ENCODE data around the gene NT5C3A. TPM values are rescaled to one million over a fixed set of nuclear protein-coding genes. Genes with fewer than 3 reads are reported as not detected.
"Not testable (repeated sequence)": the region's sequence is repeated elsewhere in the genome, so short reads cannot be mapped to it uniquely, and the experiment has no call there.

Gene NT5C3A
- total and polyA plus RNA-seq, 4 donors = 19.0 to 48.1 (median 23.7) TPM

- not testable (repeated sequence) for DNase-seq; H3K27me3 ChIP-seq (ENCODE audit: control insufficient read depth in 3 of 3, insufficient read depth in 3 of 3, low read length in 2 of 3)
- 93 to 94% methylated on average over 8 of the region's 8 CpGs for WGBS, 2 donors
These were observed 57.4 kb downstream of the NT5C3A start for GRCh38 chr7:33005193-33005592.

GRCh38 chr7:33004104-33004616 lies 58.4 kb downstream of the NT5C3A start:
- not testable (repeated sequence) for H3K4me3 ChIP-seq; DNase-seq; H3K27me3 ChIP-seq (ENCODE audit: control insufficient read depth in 3 of 3, insufficient read depth in 3 of 3, low read length in 2 of 3); H3K9me3 ChIP-seq (ENCODE audit: control insufficient read depth in 4 of 4, insufficient read depth in 3 of 4, low read length in 3 of 4); H3K9ac ChIP-seq (ENCODE audit: insufficient read depth in 1 of 2, low read length in 2 of 2); H3K4me1 ChIP-seq (ENCODE audit: control insufficient read depth in 5 of 5, insufficient read depth in 5 of 5, low read length in 5 of 5); ATAC-seq (ENCODE audit: insufficient read depth, low FRiP score); H3K27ac ChIP-seq (ENCODE audit: low read depth in 1 of 2, low read length in 1 of 2)
- WGBS, 2 donors = 92 to 97% methylated on average over 10 of the region's 10 CpGs
- peaks cover 0 to 11% (median 5%) of the 10 kb centered on the region in 4 donors for H3K36me3 ChIP-seq (ENCODE audit: control insufficient read depth in 4 of 4, insufficient read depth in 4 of 4, low read length in 4 of 4)

More at GRCh38 chr7:33005193-33005592, 57.4 kb downstream of the NT5C3A start:
- H3K27ac ChIP-seq (ENCODE audit: low read depth in 1 of 2, low read length in 1 of 2); H3K9ac ChIP-seq (ENCODE audit: insufficient read depth in 1 of 2, low read length in 2 of 2); H3K9me3 ChIP-seq (ENCODE audit: control insufficient read depth in 4 of 4, insufficient read depth in 3 of 4, low read length in 3 of 4); ATAC-seq (ENCODE audit: insufficient read depth, low FRiP score); H3K4me3 ChIP-seq; H3K4me1 ChIP-seq (ENCODE audit: control insufficient read depth in 5 of 5, insufficient read depth in 5 of 5, low read length in 5 of 5): not testable (repeated sequence)
- peaks cover 0 to 11% (median 5%) of the 10 kb centered on the region in 4 donors for H3K36me3 ChIP-seq (ENCODE audit: control insufficient read depth in 4 of 4, insufficient read depth in 4 of 4, low read length in 4 of 4)

GRCh38 chr7:33003111-33003510 lies 59.5 kb downstream of the NT5C3A start:
- Histone ChIP-seq H3K36me3 (ENCODE audit: control insufficient read depth in 4 of 4, insufficient read depth in 4 of 4, low read length in 4 of 4) (peaks cover 0 to 11% (median 5%) of the 10 kb centered on the region in 4 donors), H3K4me1 (ENCODE audit: control insufficient read depth in 5 of 5, insufficient read depth in 5 of 5, low read length in 5 of 5) (peaks cover 0 to 13% (median 5%) of the 10 kb centered on the region in 5 donors)
- not testable (repeated sequence) for DNase-seq; H3K4me3 ChIP-seq; H3K9me3 ChIP-seq (ENCODE audit: control insufficient read depth in 4 of 4, insufficient read depth in 3 of 4, low read length in 3 of 4); H3K27ac ChIP-seq (ENCODE audit: low read depth in 1 of 2, low read length in 1 of 2); ATAC-seq (ENCODE audit: insufficient read depth, low FRiP score); H3K9ac ChIP-seq (ENCODE audit: insufficient read depth in 1 of 2, low read length in 2 of 2); H3K27me3 ChIP-seq (ENCODE audit: control insufficient read depth in 3 of 3, insufficient read depth in 3 of 3, low read length in 2 of 3)

- H3K9me3 ChIP-seq (ENCODE audit: control insufficient read depth in 4 of 4, insufficient read depth in 3 of 4, low read length in 3 of 4); H3K27me3 ChIP-seq (ENCODE audit: control insufficient read depth in 3 of 3, insufficient read depth in 3 of 3, low read length in 2 of 3); H3K36me3 ChIP-seq (ENCODE audit: control insufficient read depth in 4 of 4, insufficient read depth in 4 of 4, low read length in 4 of 4); ATAC-seq (ENCODE audit: insufficient read depth, low FRiP score); H3K4me3 ChIP-seq; H3K9ac ChIP-seq (ENCODE audit: insufficient read depth in 1 of 2, low read length in 2 of 2): not testable (repeated sequence)
- peak in 2 of 3 donors; percentile 42 to 48 for DNase-seq
- Histone ChIP-seq H3K4me1 (ENCODE audit: control insufficient read depth in 5 of 5, insufficient read depth in 5 of 5, low read length in 5 of 5) (peaks cover 0 to 13% (median 5%) of the 10 kb centered on the region in 5 donors), H3K27ac (ENCODE audit: low read depth in 1 of 2, low read length in 1 of 2) (peak overlapping the region in 1 of 2 donors; percentile 72)
- 44 to 53% methylated on average over 4 of the region's 4 CpGs for WGBS, 2 donors
These were observed 63.2 kb downstream of the NT5C3A start for GRCh38 chr7:32999380-32999779.

- not testable (repeated sequence) for H3K4me3 ChIP-seq
- H3K27ac ChIP-seq (ENCODE audit: low read depth in 1 of 2, low read length in 1 of 2) = peak overlapping the region; percentile 72 to 84
These were observed 64.0 kb downstream of the NT5C3A start for GRCh38 chr7:32998361-32999171.

GRCh38 chr7:32997956-32998355 lies 64.6 kb downstream of the NT5C3A start:
- peak overlapping the region; percentile 47 to 53 for H3K27ac ChIP-seq (ENCODE audit: low read depth in 1 of 2, low read length in 1 of 2)
- peak overlapping the region in 1 of 2 donors; percentile 23 for H3K9ac ChIP-seq (ENCODE audit: insufficient read depth in 1 of 2, low read length in 2 of 2)
- not testable (repeated sequence) for H3K36me3 ChIP-seq (ENCODE audit: control insufficient read depth in 4 of 4, insufficient read depth in 4 of 4, low read length in 4 of 4); ATAC-seq (ENCODE audit: insufficient read depth, low FRiP score); DNase-seq; H3K9me3 ChIP-seq (ENCODE audit: control insufficient read depth in 4 of 4, insufficient read depth in 3 of 4, low read length in 3 of 4); H3K27me3 ChIP-seq (ENCODE audit: control insufficient read depth in 3 of 3, insufficient read depth in 3 of 3, low read length in 2 of 3); H3K4me3 ChIP-seq
- H3K4me1 ChIP-seq (ENCODE audit: control insufficient read depth in 5 of 5, insufficient read depth in 5 of 5, low read length in 5 of 5) = peaks cover 0 to 13% (median 5%) of the 10 kb centered on the region in 5 donors
- 38 to 45% methylated on average over 3 of the region's 4 CpGs for WGBS, 2 donors

More at GRCh38 chr7:32998361-32999171, 64.0 kb downstream of the NT5C3A start:
- H3K27me3 ChIP-seq (ENCODE audit: control insufficient read depth in 3 of 3, insufficient read depth in 3 of 3, low read length in 2 of 3); H3K36me3 ChIP-seq (ENCODE audit: control insufficient read depth in 4 of 4, insufficient read depth in 4 of 4, low read length in 4 of 4); H3K9me3 ChIP-seq (ENCODE audit: control insufficient read depth in 4 of 4, insufficient read depth in 3 of 4, low read length in 3 of 4): not testable (repeated sequence)
- WGBS, 2 donors = 7 to 9% methylated on average over 14 of the region's 14 CpGs
- Histone ChIP-seq H3K4me1 (ENCODE audit: control insufficient read depth in 5 of 5, insufficient read depth in 5 of 5, low read length in 5 of 5) (peaks cover 0 to 13% (median 5%) of the 10 kb centered on the region in 5 donors), H3K9ac (ENCODE audit: insufficient read depth in 1 of 2, low read length in 2 of 2) (peak overlapping the region in 1 of 2 donors; percentile 23)
- peak; percentile 59 to 83 (median 66) for DNase-seq
- peak; percentile 87 for ATAC-seq (ENCODE audit: insufficient read depth, low FRiP score)

GRCh38 chr7:32992750-32993149 lies 69.8 kb downstream of the NT5C3A start:
- not testable (repeated sequence) for H3K4me3 ChIP-seq; H3K9ac ChIP-seq (ENCODE audit: insufficient read depth in 1 of 2, low read length in 2 of 2); H3K4me1 ChIP-seq (ENCODE audit: control insufficient read depth in 5 of 5, insufficient read depth in 5 of 5, low read length in 5 of 5); H3K27me3 ChIP-seq (ENCODE audit: control insufficient read depth in 3 of 3, insufficient read depth in 3 of 3, low read length in 2 of 3); DNase-seq; H3K36me3 ChIP-seq (ENCODE audit: control insufficient read depth in 4 of 4, insufficient read depth in 4 of 4, low read length in 4 of 4); H3K9me3 ChIP-seq (ENCODE audit: control insufficient read depth in 4 of 4, insufficient read depth in 3 of 4, low read length in 3 of 4)
- H3K27ac ChIP-seq (ENCODE audit: low read depth in 1 of 2, low read length in 1 of 2) = peak overlapping the region in 1 of 2 donors; percentile 14
- peak; percentile 31 for ATAC-seq (ENCODE audit: insufficient read depth, low FRiP score)
- 45 to 51% methylated on average over 6 of the region's 6 CpGs for WGBS, 2 donors

Measured in lung (tissue), 10 donors.